ENCODE results near the gene PLEKHF1.

Gene PLEKHF1

DNA sequence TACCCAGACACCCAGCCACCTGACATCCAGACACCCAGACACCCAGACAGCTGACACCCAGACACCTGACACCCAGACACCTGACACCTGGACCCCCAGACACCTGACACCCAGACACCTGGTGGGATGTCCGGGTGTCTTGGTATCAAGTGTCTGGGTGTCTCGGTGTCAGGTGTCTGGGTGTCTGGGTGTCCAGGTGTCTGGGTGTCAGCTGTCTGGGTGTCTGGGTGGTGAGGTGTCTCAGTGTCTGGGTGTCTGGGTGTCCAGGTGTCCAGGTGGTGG is 31.2 kb downstream of the PLEKHF1 start:
- no peak for TF ChIP-seq CTCF (conservative IDR thresholded peaks at IDR 0.05; ENCODE audit: low read length)
- no peak for DNase-seq (ENCODE audit: low read depth)
- H3K4me3 ChIP-seq (ENCODE audit: low read length) = no peak overlapping the region

DNA sequence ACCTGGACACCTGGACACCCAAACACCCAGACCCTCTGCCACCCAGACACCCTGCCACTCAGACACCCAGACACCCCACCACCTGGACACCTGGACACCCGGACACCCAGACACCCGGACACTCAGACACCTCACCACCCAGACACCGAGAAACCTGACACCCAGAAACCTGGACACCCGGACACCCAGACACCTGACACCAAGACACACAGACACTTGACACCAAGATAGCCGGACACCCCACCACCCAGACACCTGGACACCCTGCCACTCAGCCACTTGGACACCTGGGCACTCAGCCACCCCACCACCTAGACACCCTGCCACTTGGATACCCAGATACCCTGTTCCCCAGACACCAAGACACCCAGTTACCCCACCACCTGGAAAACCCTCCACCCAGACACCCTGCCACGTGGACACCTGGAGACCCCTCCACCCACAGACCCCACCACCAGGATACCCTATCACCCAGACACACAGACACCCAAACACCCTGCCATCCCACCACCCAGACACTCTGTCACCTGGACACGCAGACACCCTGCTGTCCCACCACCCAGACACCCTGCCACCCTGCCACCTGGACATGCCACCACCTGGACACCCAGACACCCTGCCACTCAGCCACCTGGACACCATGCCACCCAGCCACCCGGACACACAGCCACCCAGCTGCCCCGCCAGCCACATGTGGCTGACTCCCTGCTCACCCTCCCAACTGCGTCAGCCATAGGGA is 32.4 kb downstream of the PLEKHF1 start:
- no peak overlapping the region for H3K4me3 ChIP-seq (ENCODE audit: low read length)
- no peak for TF ChIP-seq CTCF (conservative IDR thresholded peaks at IDR 0.05; ENCODE audit: low read length)
- DNase-seq (ENCODE audit: low read depth) = no peak

DNA sequence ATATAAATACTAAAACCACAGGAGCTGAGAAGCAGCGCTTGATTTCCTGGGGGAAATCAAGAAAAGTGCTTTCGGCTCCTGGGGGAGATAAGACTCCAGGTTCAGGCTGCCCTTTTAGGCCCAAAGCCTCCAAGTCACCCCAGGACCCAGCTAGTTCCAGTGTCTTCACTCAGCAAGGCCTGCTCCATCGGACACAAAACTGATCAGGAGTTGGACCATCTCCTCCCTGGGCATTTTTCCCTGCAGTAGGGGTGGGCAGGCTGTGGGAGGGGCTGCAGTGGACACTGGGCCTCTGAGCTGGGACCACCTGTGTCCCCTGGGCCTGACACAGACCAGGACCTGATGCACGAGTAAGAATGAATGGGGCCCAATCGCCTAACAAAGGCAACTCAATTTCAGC is 34.6 kb downstream of the PLEKHF1 start:
- DNase-seq (ENCODE audit: low read depth) = no peak
- H3K4me3 ChIP-seq (ENCODE audit: low read length) = no peak overlapping the region
- no peak for TF ChIP-seq CTCF (conservative IDR thresholded peaks at IDR 0.05; ENCODE audit: low read length)

DNA sequence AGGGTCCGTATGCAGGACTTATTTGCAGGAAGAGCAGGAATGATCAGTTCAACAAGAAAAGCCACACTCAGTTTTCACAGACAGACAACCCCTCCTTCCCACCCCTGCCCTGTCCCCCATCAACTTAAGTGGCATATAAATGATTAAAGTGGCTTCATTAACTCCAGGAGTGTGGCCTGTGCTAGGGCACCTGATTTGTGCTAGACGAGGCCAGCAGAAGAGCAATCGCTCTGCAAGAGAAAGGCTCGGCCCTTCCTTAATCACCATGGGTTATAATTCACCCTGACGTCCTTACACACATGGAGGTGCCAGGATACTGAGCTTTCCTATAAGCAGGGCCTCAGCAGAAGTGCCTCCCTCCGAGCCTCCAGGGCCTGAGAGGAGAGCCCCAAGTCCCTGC is 35.2 kb downstream of the PLEKHF1 start:
- DNase-seq (ENCODE audit: low read depth) = no peak
- H3K4me3 ChIP-seq (ENCODE audit: low read length) = no peak overlapping the region
- TF ChIP-seq CTCF (conservative IDR thresholded peaks at IDR 0.05; ENCODE audit: low read length) = no peak

GRCh38 chr19:29702161-29702962 is 37.1 kb downstream of the PLEKHF1 start:
- DNase-seq (ENCODE audit: low read depth) = no peak
- H3K4me3 ChIP-seq (ENCODE audit: low read length) = no peak overlapping the region
- TF ChIP-seq CTCF (conservative IDR thresholded peaks at IDR 0.05; ENCODE audit: low read length) = no peak

GRCh38 chr19:29702963-29703320 is 37.7 kb downstream of the PLEKHF1 start:
- DNase-seq (ENCODE audit: low read depth) = no peak
- no peak overlapping the region for H3K4me3 ChIP-seq (ENCODE audit: low read length)
- TF ChIP-seq CTCF (conservative IDR thresholded peaks at IDR 0.05; ENCODE audit: low read length) = no peak

Measured in AG10803 (cell line).